NB4 (cell line): ENCODE results near the gene WNT1.

Source experiments
- DNase-seq: peaks from one replicate; pipeline ENCODE4 v3.0.0; 2010; ENCODE audit warnings: low read depth
- H3K4me3 ChIP-seq: one replicate; pipeline ENCODE4 v1.5.1; 2011; ENCODE audit warnings: mild to moderate bottlenecking, low read depth, low read length, moderate library complexity
- MYC ChIP-seq: IDR thresholded peaks from 2 replicates; pipeline ENCODE4 v1.6.1; 2011; ENCODE audit warnings: low read depth, low read length
- POLR2A ChIP-seq: IDR thresholded peaks from 2 replicates; pipeline ENCODE4 v1.6.1; 2011; ENCODE audit warnings: mild to moderate bottlenecking; ENCODE audit not compliant: insufficient read length; ENCODE audit errors: extremely low read depth
- TF ChIP-seq, protein P1 (sequence below): IDR thresholded peaks from 2 replicates; pipeline ENCODE4 v1.6.1; 2011; ENCODE audit warnings: low read depth, low read length
- TF ChIP-seq, protein P2 (sequence below): IDR thresholded peaks from one replicate; pipeline ENCODE4 v1.5.1; 2012; ENCODE audit warnings: low read depth, low read length

WNT1 gene

DNA sequence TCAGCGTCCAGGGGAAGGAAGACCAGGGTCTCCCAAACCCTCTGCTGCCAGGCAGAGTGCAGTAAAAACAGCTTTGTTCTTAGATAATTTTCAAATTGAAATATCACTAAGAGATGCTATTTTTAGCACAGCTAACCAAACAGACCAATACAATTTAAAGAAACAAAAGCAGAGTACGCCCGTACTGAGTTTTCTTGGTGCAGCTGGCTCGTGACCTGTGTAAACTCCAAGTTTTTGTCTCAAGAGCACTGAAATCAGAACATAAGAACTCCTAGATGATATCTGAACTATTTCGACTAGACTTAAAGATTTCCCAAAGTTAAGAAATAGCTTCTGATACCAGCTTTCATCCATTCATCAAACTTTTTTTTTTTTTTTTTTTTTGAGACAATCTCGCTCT, 31.2 kb upstream of the WNT1 start:
- no peak for DNase-seq
- no peak overlapping the region for H3K4me3 ChIP-seq
- TF ChIP-seq, protein P1, sequence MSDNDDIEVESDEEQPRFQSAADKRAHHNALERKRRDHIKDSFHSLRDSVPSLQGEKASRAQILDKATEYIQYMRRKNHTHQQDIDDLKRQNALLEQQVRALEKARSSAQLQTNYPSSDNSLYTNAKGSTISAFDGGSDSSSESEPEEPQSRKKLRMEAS: no peak
- TF ChIP-seq POLR2A: no peak
- TF ChIP-seq, protein P2, sequence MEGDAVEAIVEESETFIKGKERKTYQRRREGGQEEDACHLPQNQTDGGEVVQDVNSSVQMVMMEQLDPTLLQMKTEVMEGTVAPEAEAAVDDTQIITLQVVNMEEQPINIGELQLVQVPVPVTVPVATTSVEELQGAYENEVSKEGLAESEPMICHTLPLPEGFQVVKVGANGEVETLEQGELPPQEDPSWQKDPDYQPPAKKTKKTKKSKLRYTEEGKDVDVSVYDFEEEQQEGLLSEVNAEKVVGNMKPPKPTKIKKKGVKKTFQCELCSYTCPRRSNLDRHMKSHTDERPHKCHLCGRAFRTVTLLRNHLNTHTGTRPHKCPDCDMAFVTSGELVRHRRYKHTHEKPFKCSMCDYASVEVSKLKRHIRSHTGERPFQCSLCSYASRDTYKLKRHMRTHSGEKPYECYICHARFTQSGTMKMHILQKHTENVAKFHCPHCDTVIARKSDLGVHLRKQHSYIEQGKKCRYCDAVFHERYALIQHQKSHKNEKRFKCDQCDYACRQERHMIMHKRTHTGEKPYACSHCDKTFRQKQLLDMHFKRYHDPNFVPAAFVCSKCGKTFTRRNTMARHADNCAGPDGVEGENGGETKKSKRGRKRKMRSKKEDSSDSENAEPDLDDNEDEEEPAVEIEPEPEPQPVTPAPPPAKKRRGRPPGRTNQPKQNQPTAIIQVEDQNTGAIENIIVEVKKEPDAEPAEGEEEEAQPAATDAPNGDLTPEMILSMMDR: no peak
- TF ChIP-seq MYC: no peak

DNA sequence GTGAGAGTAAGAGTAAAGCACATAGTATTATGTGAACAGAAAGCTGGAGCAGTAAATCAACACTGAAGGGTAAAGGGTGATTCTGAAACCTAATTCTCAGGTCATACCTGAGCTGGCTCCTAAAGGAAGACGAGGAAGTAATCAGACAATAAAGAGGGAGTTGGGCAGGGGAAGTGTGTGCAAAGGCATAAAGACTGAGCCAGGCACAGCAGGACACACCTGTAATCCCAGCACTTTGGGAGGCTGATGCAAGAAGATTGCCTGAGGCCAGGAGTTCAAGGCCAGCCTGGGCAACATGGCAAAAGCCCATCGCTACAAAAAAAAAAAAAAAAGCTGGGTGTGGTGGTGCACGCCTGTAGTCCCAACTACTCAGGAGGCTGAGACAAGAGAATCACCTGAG, 30.4 kb upstream of the WNT1 start:
- no peak overlapping the region for H3K4me3 ChIP-seq
- DNase-seq: no peak
- TF ChIP-seq, protein P2: no peak
- TF ChIP-seq POLR2A (no peak), MYC (no peak)
- TF ChIP-seq, protein P1: no peak

DNA sequence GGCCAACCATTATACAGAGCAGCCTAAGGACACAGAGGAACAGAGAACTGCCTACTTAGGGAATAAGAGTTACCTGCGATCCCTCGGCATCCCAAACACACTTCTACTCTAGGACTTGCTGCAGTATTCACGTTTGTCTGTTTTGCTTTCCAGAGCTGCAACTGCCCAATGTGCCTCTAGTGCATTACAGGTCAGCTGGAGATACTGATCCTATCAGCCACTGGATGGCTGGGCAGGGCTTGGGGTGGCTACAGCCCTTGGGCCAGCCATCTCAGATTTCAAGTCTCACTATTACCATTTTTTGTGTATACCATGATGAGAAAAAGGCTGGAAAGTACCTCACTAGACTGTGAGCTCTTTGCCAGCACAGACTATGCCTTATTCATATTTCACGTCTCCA, 25.4 kb upstream of the WNT1 start:
- no peak overlapping the region for H3K4me3 ChIP-seq
- no peak for DNase-seq
- TF ChIP-seq, protein P1: no peak
- TF ChIP-seq, protein P2: no peak
- TF ChIP-seq POLR2A (no peak), MYC (no peak)

DNA sequence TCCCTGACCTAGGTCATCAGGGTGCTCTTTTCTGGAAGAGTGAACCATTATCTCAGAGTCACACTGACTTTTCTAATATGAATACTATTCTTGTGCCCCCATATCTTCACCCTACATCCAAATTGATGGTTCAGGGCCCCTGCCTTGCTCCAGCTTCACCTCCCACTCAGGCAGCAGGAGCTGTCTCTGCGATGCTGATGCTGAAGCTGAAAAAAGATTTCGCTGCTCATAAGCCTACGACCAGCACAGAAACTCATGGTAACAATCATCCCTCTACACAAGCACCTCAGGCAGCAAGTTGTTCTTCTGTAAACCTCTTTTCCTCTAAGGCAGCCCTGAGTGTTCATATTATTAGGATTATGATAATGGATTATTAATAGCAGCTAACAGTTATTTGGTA, 24.1 kb upstream of the WNT1 start:
- peak overlapping the region; percentile 75 for H3K4me3 ChIP-seq
- TF ChIP-seq MYC: no peak
- no peak for TF ChIP-seq POLR2A
- TF ChIP-seq, protein P2: no peak
- DNase-seq: no peak

DNA sequence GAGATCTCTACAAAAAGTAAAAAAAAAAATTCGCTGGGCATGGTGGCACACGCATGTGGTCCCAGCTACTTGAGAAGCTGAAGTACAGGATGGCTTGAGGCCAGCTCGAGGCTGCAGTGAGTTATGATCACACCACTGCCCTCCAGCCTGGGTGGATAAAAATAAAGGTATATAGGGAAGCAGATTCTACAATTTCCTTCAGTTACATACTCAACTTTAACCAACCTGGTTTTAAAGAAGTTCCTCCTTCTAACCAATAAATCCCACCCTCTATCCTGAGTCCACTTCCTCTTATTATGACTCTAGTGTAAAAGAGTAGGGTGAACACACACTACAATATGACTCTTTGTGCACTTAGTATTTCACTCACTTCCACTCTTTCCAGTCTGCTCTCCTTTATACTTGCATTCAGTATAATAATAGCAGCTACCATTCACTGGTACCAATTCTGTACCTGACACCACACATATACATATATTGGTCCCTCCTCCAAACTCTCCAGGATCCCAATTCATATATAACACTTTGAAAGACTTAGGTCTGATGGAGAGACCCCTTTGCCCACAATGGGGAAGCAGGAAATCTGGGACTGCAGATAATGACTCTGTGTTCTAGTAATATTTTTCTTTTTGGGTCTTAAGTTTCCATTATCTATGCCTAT, 23.2 kb upstream of the WNT1 start:
- peak overlapping the region; percentile 75 for H3K4me3 ChIP-seq
- TF ChIP-seq, protein P2: no peak
- TF ChIP-seq, protein P1: 0 out of 2 replicates have a peak, but pooled peaks have one; percentile 12
- TF ChIP-seq MYC: no peak
- peak; percentile 90 for DNase-seq

DNA sequence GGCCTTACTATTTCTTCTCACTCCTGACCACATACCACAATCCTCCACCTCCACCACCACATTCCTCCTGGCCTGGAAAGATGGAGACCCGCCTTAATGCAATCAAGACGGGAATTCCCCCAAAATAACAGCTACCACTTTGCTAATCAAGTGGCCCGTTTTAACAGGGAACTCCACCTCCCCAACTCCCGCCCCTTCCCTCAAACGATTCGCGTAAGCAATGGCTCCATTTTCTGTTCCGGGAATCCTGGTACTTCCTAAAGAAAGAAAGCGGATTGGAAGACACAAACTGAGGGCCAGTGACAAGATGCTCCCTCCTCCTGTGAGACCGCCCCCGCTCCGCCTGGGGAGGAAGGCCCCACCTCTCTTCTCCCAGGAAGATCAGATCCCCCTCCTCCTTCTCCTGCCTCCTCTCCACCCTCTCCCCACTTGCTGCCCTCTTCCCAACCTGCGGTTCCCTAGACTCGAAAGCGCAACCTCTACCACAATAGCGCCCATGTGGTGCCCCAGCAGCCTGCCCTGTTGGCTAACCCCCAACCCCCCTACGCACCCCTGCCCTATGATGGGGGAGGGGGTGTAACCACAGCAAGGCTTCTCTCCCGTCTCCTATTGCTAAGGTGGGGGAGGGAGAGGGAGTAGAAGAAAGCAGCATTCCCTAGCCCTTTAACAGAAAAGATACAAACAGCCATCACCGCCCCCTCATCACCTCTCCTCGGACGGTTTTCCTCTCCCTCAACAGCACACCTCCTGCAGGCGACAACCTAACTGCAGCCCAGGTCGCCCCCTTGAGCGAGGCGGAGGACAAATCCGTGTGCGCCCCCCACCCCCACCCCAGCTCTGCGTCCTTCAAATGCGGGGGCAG, 21.6 kb upstream of the WNT1 start:
- DNase-seq: peak; percentile 94
- TF ChIP-seq POLR2A (no peak), MYC (peak; percentile 39; the same call in 1 of the 2 replicates)
- TF ChIP-seq, protein P1: peak; percentile 6; the same call in 1 of the 2 replicates
- peak overlapping the region; percentile 75 for H3K4me3 ChIP-seq
